ENCODE results near the gene SEMA6B. TPM values are rescaled to one million over a fixed set of nuclear protein-coding genes. Genes with fewer than 3 reads are reported as not detected.

The SEMA6B gene
- total and polyA plus RNA-seq, 10 of the 15 experiments (the other 5 are each of a cell fraction or from before 2014, with no cell fraction given), result 0.13 TPM; not detected in 9

DNA sequence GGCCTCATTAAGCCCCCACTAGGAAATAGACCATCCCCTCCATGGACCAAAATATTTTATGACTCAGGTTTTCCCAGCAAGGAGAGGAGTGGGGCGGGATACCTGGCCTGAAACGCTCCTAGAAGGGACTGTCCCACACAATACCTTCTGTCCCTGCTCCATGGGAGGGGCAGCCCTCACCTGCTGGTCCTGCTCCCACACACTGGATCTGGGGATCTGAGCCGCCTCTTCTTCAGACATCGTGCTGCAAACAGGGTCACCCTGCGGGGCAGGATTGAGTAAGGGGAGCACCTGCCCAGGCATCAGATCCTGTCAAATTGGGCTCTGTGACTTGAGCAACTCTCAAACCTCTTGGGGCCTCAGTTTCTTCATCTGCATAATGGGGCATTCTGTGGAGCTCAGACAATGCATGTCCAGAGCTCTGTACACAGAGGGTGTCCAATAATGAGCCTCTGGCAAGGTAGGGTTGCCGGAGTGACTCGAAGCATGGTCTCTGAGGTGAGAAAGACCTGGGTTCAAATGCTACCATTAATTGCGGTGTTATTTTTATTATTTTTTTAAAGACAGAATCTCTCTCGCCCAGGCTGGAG is 25.6 kb downstream of the SEMA6B start:
- FAIRE-seq (no peak), ATAC-seq (no peak), DNase-seq (ENCODE audit: low read depth, low spot score) (no peak)
- no peak overlapping the region for H2AFZ ChIP-seq (ENCODE audit: control insufficient read depth, low read depth, low read length)
- 54% methylated on average over 9 of the region's 9 CpGs for WGBS (ENCODE audit: insufficient coverage, insufficient replicate concordance, low lambda C conversion rate, missing lambda C conversion rate)
- BruUV-seq (replicated peaks), result no TSS peak
- H3K79me2 ChIP-seq (ENCODE audit: control insufficient read depth, insufficient read depth, low read length), result no peaks in the 10 kb centered on the region
- ChIA-PET POLR2A (no interaction called here), SMC1A (ENCODE audit: uncharacterized antibody, unreplicated experiment) (no interaction called here), CTCF (interaction anchor here (0.9 to 2.2 kb wide), 3 partner anchors 8 to 102 kb away, joined by 4 to 23 read pairs (median 7); no protein-coding TSS in a partner anchor), RAD21 (ENCODE audit: unreplicated experiment) (no interaction called here)
- no peaks in the 10 kb centered on the region; the same call in 2 of the 3 replicates for H3K9me3 ChIP-seq (replicated peaks; ENCODE audit: control insufficient read depth, insufficient read depth, low read length)
- intact Hi-C loops (cut with micrococcal nuclease; ENCODE audit: unreplicated experiment) (no loop called here), in situ Hi-C loops (cut with MboI) (no loop called here)
- no peak overlapping the region for H3K27ac ChIP-seq (ENCODE audit: control insufficient read depth, insufficient read depth)
- H3K4me1 ChIP-seq (ENCODE audit: control insufficient read depth, insufficient read depth, low read length), result peaks cover 2% of the 10 kb centered on the region; the same call in 1 of the 2 replicates
- H3K4me2 ChIP-seq (ENCODE audit: control insufficient read depth, insufficient read depth), result no peak overlapping the region
- no peaks in the 10 kb centered on the region; a peak in 1 of 4 replicates for H3K27me3 ChIP-seq (replicated peaks in 1 of 2; ENCODE audit: control insufficient read depth in 2 of 2, insufficient read depth in 2 of 2, low read length in 1 of 2)
- no peaks in the 10 kb centered on the region for H3K36me3 ChIP-seq (ENCODE audit: control insufficient read depth in 2 of 2, insufficient read depth in 2 of 2, low read length in 1 of 2)
- H3K9ac ChIP-seq (ENCODE audit: control insufficient read depth, insufficient read depth, low read length), result no peak overlapping the region
- no peak overlapping the region for H3K4me3 ChIP-seq
- no peaks in the 10 kb centered on the region for H4K20me1 ChIP-seq (ENCODE audit: control insufficient read depth, insufficient read depth)
- TF ChIP-seq, protein P1, sequence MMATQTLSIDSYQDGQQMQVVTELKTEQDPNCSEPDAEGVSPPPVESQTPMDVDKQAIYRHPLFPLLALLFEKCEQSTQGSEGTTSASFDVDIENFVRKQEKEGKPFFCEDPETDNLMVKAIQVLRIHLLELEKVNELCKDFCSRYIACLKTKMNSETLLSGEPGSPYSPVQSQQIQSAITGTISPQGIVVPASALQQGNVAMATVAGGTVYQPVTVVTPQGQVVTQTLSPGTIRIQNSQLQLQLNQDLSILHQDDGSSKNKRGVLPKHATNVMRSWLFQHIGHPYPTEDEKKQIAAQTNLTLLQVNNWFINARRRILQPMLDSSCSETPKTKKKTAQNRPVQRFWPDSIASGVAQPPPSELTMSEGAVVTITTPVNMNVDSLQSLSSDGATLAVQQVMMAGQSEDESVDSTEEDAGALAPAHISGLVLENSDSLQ (IDR thresholded peaks at IDR 0.05), result no peak
- TF ChIP-seq EZH2 (IDR thresholded peaks at IDR 0.05; ENCODE audit: borderline replicate concordance, control insufficient read depth, low read depth, low read length), result no peak
- no peak for TF ChIP-seq MEF2B (IDR thresholded peaks at IDR 0.05; ENCODE audit: partially characterized antibody, poor library complexity, severe bottlenecking)
- TF ChIP-seq NR2C2 (IDR thresholded peaks at IDR 0.05; ENCODE audit: borderline replicate concordance, control insufficient read depth, insufficient read length, low read depth), result no peak
- no peak for TF ChIP-seq NFYA (IDR thresholded peaks at IDR 0.05; ENCODE audit: borderline replicate concordance, low read depth, low read length)
- TF ChIP-seq, protein P2, sequence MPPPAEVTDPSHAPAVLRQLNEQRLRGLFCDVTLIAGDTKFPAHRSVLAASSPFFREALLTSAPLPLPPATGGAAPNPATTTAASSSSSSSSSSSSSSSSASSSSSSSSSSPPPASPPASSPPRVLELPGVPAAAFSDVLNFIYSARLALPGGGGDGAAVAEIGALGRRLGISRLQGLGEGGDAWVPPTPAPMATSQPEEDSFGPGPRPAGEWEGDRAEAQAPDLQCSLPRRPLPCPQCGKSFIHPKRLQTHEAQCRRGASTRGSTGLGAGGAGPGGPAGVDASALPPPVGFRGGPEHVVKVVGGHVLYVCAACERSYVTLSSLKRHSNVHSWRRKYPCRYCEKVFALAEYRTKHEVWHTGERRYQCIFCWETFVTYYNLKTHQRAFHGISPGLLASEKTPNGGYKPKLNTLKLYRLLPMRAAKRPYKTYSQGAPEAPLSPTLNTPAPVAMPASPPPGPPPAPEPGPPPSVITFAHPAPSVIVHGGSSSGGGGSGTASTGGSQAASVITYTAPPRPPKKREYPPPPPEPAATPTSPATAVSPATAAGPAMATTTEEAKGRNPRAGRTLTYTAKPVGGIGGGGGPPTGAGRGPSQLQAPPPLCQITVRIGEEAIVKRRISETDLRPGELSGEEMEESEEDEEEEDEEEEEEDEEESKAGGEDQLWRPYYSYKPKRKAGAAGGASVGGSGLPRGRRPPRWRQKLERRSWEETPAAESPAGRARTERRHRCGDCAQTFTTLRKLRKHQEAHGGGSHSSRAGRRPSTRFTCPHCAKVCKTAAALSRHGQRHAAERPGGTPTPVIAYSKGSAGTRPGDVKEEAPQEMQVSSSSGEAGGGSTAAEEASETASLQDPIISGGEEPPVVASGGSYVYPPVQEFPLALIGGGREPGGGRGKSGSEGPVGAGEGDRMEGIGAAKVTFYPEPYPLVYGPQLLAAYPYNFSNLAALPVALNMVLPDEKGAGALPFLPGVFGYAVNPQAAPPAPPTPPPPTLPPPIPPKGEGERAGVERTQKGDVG (CRISPR knock-in tag; IDR thresholded peaks at IDR 0.05), result no peak
- TF ChIP-seq RAD51 (IDR thresholded peaks at IDR 0.05), result no peak
- TF ChIP-seq, protein P3, sequence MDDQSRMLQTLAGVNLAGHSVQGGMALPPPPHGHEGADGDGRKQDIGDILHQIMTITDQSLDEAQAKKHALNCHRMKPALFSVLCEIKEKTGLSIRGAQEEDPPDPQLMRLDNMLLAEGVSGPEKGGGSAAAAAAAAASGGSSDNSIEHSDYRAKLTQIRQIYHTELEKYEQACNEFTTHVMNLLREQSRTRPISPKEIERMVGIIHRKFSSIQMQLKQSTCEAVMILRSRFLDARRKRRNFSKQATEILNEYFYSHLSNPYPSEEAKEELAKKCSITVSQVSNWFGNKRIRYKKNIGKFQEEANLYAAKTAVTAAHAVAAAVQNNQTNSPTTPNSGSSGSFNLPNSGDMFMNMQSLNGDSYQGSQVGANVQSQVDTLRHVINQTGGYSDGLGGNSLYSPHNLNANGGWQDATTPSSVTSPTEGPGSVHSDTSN (IDR thresholded peaks at IDR 0.05; ENCODE audit: insufficient replicate concordance, low read depth, low read length), result no peak
- TF ChIP-seq ZNF274 (IDR thresholded peaks at IDR 0.05; ENCODE audit: insufficient read depth, insufficient read length), result no peak
- no peak for TF ChIP-seq PRDM15 (CRISPR knock-in tag; IDR thresholded peaks at IDR 0.05)

Data from GM12878 (cell line).